Spleen (tissue), 7 donors: ENCODE results near the gene WDFY1.

Experiments
- POLR2A ChIP-seq, 3 donors: fragments of 450-650 bp; IDR thresholded peaks; one replicate each; pipeline ENCODE4 v1.5.1; 2017; ENCODE audit warnings: antibody characterized with exemption in 3 of 3, mild to moderate bottlenecking in 1 of 3
- POLR2AphosphoS5 ChIP-seq, 3 donors: sonication (generic); formaldehyde crosslinking; IDR thresholded peaks; one replicate each; pipeline ENCODE4 v1.5.1; 2017; ENCODE audit warnings: antibody characterized with exemption in 3 of 3
- TF ChIP-seq, protein P1 (sequence below), 11 experiments: fragments of 200-600 bp in 7 of 11; fragments of 450-650 bp in 4 of 11; sonication (generic) in 4 of 11; IDR thresholded peaks in 8 of 11; conservative IDR thresholded peaks in 3 of 11; 1 replicate in 7 of 11; 2 replicates in 4 of 11; pipeline versions ENCODE4 v1.4.0 to v1.8.0; 2016 to 2021; ENCODE audit warnings: antibody characterized with exemption in 11 of 11, inconsistent platforms in 4 of 11, mild to moderate bottlenecking in 1 of 11
- donor health status: DM: no; HTN: no; CAD: no; lungs with moderate emphysema.
- donor health status: DM: no; HTN: no; CAD: no.
- donor health status: DM: no; HTN: no; CAD: no.

DNA sequence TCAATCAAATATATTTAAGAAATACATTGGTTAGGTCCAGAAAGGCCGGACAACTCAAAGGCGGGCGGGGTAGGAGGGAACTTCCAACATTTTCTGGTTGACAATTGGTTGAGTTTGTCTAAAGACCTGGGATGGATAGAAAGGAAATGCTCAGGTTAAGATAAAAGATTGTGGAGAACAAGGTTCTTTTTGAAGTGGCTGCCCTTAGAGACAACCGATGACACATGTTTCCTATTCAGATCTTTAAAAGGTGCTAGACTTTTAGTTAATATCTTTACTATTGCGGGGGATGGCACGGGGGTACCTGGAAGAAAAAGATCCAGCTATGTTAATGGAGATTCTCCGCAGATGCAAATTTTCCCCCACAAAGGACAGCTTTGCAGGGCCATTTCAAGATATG, 97.7 kb downstream of the WDFY1 start:
- TF ChIP-seq POLR2A (IDR thresholded peaks at IDR 0.05) = no peak
- TF ChIP-seq, protein P1, sequence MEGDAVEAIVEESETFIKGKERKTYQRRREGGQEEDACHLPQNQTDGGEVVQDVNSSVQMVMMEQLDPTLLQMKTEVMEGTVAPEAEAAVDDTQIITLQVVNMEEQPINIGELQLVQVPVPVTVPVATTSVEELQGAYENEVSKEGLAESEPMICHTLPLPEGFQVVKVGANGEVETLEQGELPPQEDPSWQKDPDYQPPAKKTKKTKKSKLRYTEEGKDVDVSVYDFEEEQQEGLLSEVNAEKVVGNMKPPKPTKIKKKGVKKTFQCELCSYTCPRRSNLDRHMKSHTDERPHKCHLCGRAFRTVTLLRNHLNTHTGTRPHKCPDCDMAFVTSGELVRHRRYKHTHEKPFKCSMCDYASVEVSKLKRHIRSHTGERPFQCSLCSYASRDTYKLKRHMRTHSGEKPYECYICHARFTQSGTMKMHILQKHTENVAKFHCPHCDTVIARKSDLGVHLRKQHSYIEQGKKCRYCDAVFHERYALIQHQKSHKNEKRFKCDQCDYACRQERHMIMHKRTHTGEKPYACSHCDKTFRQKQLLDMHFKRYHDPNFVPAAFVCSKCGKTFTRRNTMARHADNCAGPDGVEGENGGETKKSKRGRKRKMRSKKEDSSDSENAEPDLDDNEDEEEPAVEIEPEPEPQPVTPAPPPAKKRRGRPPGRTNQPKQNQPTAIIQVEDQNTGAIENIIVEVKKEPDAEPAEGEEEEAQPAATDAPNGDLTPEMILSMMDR (IDR thresholded peaks at IDR 0.05 in 8 of 11, conservative IDR thresholded peaks at IDR 0.05 in 3 of 11) = no peak
- TF ChIP-seq POLR2AphosphoS5 (IDR thresholded peaks at IDR 0.05) = no peak
